Measurements from ENCODE around the gene GNMT. TPM values are rescaled to one million over a fixed set of nuclear protein-coding genes. Genes with fewer than 3 reads are reported as not detected.
A peak's percentile ranks its signal among the peaks of the same experiment; 100 is the strongest.
"Not testable (repeated sequence)": the region's sequence is repeated elsewhere in the genome, so short reads cannot be mapped to it uniquely, and the experiment has no call there.

GNMT gene
- total RNA-seq, 1 donor from 2014 or later = 1.8 TPM

DNA sequence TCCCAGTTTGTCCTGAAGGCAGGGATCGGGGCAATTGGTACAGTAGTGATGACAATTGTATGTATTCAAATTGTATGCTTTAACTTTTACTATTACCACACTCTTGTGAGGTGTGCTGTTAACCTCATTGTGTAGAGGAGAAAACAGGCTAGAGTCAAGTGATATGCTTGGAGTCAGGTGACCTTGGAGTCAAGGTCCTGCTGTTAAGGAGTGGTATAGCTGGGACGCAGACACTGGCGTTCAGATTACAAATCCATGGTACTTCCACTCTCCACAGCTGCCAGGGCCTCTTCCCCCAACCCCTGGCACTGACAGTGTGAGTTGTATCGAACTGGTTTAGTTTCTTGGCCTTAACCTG lies 20.8 kb upstream of the GNMT start:
- no peak for ATAC-seq
- DNase-seq (ENCODE audit: low spot score) = no peak
- intact Hi-C loops (cut with DNase I) = no loop called here

GRCh38 chr6:42940493-42941045 lies 20.0 kb upstream of the GNMT start:
- intact Hi-C loops (cut with DNase I) = no loop called here
- ATAC-seq (no peak), DNase-seq (ENCODE audit: low spot score) (no peak)

- intact Hi-C loops (cut with DNase I); DNase-seq (ENCODE audit: low spot score); ATAC-seq: not testable (repeated sequence)
Observed at GRCh38 chr6:42941356-42941755, 19.2 kb upstream of the GNMT start.

DNA sequence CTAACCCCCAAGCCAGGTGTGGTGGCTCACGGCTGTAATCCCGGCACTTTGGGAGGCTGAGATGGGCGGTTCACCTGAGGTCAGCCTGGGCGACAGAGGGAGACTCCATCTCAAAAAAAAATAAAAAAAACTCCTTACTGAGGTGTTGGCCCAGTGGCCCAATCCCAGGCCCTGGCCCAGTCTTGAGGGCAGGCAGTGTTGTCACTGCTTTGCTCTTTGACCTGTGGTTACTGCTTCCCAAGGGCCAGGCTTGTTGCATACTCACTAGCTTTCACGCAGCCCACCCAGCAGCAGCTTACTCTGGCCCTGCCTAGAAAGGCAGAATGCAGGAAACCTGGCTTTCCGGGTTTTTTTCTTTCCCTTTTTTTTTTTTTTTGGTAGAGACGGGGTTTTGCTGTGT lies 18.1 kb upstream of the GNMT start:
- intact Hi-C loops (cut with DNase I) = no loop called here
- DNase-seq (ENCODE audit: low spot score) = no peak
- no peak for ATAC-seq

DNA sequence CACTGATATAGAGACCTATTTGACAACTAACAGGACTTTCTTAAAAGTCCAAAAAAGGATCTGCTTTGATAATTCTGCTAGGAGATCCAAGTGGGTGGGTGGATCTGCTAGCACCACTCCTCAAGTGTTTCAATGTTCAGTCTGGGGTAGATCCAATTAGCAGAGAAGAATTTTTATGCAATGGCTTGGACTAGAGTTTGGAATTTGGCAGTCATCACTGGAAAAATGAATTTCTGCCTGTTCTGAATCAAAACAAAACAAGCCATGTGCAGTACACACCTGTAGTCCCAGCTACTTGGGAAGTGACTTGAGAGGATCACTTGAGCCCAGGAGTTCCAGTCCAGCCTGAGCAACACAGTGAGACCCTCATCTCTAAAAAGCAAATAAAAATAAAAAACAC lies 12.6 kb upstream of the GNMT start:
- no peak for DNase-seq (ENCODE audit: low spot score)
- intact Hi-C loops (cut with DNase I) = no loop called here
- peak; percentile 59 for ATAC-seq

DNA sequence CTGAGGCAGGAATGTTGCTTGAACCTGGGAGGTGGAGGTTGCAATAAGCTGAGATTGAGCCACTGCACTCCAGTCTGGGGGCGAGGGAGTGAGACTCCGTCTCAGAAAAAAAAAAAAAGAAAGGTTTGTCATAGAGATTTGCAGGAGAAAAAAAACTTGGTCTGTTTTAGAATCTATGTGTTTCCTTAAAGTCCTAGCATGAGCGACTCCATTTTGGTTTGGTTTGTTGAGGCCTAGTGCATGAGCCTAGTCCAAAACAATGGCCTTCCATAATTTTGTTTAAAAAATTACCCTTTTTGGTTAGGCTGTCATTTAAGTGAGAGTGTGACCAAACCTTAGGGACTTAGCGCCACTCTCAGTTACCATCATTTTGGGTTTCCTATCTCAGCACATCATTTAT lies 8.2 kb upstream of the GNMT start:
- ATAC-seq = no peak
- DNase-seq (ENCODE audit: low spot score) = no peak
- intact Hi-C loops (cut with DNase I) = no loop called here

- intact Hi-C loops (cut with DNase I); ATAC-seq; DNase-seq (ENCODE audit: low spot score): not testable (repeated sequence)
Observed at GRCh38 chr6:42954405-42954804, 6.1 kb upstream of the GNMT start.

GRCh38 chr6:42958125-42958524 lies 2.4 kb upstream of the GNMT start:
- ATAC-seq = no peak
- intact Hi-C loops (cut with DNase I) = no loop called here
- no peak for DNase-seq (ENCODE audit: low spot score)

DNA sequence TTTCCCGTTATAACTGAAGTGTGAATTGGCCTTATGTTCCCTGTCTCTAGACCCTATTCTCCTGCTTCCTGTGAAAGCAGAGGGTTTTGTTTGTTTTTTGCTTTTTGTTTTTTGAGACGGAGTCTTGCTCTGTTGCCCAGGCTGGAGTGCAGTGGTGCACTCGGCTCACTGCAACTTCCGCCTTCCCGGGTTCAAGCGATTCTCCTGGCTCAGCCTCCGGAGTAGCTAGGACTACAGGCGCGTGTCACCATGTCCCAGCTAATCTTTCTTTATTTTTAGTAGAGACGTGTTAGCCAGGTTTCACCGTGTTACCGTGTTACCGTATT lies 674 bp upstream of the GNMT start:
- intact Hi-C loops (cut with DNase I) = no loop called here
- DNase-seq (ENCODE audit: low spot score) (no peak), ATAC-seq (no peak)

- intact Hi-C loops (cut with DNase I) = no loop called here
- DNase-seq (ENCODE audit: low spot score) (no peak), ATAC-seq (peak; percentile 14)
Observed at GRCh38 chr6:42961020-42961470, 491 bp downstream of the GNMT start.

- intact Hi-C loops (cut with DNase I) = no loop called here
- ATAC-seq = no peak
- DNase-seq (ENCODE audit: low spot score) = no peak
Observed at GRCh38 chr6:42962096-42962495, 1.5 kb downstream of the GNMT start.

DNA sequence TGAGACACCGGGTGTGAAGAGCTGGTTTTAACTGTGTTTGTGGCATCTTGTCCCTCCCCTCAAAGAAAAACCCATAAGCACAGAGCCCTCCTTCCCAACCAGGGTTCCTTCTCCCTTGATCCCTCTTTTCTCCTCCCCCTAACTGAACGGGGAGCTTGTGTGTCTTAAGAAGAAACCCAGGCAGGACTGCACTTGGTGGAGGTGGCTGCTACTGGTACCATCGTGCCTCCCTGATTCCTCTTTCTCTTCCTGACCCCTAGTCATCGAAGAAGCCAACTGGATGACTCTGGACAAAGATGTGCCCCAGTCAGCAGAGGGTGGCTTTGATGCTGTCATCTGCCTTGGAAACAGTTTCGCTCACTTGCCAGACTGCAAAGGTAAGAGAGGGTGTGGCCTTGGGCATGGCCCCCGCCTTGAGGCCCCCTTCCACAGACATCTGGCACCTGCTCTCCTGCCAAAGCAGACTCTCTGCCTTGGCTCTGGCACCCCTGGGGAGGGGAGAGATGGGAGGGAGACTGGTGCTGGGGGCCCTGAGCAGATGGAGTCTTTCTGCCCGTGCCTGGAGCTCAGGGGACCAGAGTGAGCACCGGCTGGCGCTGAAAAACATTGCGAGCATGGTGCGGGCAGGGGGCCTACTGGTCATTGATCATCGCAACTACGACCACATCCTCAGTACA lies 2.1 kb downstream of the GNMT start:
- ATAC-seq = no peak
- DNase-seq (ENCODE audit: low spot score) = no peak
- intact Hi-C loops (cut with DNase I) = no loop called here

GRCh38 chr6:42963179-42963854 lies 2.8 kb downstream of the GNMT start:
- ATAC-seq = no peak
- no peak for DNase-seq (ENCODE audit: low spot score)
- intact Hi-C loops (cut with DNase I) = no loop called here

DNA sequence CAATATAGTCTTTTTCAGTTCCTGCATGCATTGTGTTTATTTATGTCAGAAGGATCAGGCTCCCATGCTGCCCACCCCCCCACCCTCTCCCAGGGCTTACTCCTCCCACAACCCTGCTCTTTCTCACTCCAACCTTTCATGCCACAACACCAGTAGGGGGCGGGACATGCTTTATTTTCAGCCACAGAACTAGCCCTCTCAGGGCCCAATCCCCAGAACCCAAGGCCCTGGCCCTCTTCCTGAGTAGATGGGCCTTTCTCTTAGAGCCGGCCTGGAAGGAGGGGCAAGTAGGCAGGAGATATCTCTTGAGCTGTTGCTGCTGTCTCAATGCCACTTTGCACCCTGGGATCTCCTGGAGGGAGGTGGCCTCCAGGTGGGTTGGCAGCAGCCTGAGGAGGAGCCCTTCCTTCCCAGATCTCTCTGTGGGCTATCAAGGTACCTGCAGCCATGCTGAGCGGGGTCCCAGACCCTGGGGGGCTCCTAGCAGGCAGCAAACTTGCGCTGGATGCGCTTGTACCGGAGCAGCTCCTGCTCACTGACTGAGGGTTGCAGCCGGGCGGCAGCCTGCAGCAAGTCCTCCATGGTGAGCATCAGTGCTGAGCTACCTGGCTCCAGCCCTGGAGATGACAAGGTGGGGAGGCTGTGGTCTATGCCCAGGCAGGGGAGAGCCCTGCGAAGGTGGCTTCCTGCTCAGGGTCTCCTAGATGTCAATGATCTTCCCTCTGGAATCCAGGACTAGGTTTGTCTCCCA lies 3.5 kb downstream of the GNMT start:
- ATAC-seq = no peak
- intact Hi-C loops (cut with DNase I) = no loop called here
- DNase-seq (ENCODE audit: low spot score) = no peak

GRCh38 chr6:42966571-42966970 lies 6.0 kb downstream of the GNMT start:
- ATAC-seq = no peak
- intact Hi-C loops (cut with DNase I) = no loop called here
- no peak for DNase-seq (ENCODE audit: low spot score)

- intact Hi-C loops (cut with DNase I) = no loop called here
- no peak for DNase-seq (ENCODE audit: low spot score)
- no peak for ATAC-seq
Observed at GRCh38 chr6:42967228-42967627, 6.7 kb downstream of the GNMT start.

DNA sequence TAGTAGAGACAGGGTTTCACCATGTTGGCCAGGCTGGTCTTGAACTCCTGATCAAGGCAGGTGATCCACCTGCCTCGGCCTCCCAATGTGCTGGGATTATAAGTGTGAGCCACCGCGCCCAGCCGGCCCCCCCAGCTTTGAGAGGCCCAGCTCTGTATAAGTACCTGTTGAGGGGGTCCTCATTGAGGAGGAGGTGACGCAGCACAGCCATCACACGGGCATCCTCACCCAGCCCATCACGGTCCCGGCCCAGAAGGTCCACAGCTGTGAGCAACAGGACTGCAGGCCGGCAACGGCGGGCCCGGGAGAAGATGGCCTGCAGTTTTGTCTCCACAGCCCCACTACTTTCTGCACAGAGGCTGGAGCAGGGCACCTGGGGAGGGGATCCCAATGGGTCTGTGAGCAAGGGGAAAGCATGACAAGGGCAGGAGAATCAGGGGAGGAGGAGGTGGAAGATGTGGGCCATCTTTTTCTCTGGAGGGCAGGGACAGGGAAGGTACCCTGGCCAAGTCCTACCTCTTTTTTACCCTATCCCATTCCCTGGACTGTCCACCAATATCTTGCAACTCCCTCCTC lies 7.7 kb downstream of the GNMT start:
- ATAC-seq = no peak
- intact Hi-C loops (cut with DNase I) = no loop called here

DNA sequence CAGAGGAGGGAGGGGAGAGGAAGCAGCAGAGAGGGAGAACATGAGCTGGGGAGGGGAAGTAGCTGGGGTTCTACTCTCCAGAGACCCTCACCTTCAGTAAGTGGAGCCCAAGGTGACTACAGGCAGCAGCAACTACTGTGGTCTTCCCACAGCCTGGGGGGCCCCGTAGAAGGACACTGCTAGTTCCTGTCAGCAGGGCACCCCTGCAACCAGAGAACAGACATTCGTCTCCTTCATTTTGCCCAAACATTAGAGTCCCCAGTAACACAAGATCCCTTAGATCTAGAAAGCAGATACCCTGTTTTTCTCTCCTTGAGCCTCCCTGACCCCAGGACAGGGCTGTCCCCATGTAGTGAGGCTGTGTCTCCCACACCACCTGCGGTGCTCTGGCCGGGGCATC lies 8.2 kb downstream of the GNMT start:
- DNase-seq (ENCODE audit: low spot score) (no peak), ATAC-seq (no peak)
- intact Hi-C loops (cut with DNase I) = no loop called here

More for the DNA sequence above, 7.7 kb downstream of the GNMT start:
- DNase-seq (ENCODE audit: low spot score) = no peak

GRCh38 chr6:42969431-42969830 lies 8.9 kb downstream of the GNMT start:
- DNase-seq (ENCODE audit: low spot score) (no peak), ATAC-seq (no peak)
- intact Hi-C loops (cut with DNase I) = no loop called here

- DNase-seq (ENCODE audit: low spot score) (no peak), ATAC-seq (no peak)
- intact Hi-C loops (cut with DNase I) = no loop called here
Observed at GRCh38 chr6:42969934-42970333, 9.4 kb downstream of the GNMT start.

All from sciatic nerve (tissue), 2 donors.